Panc1 (cell line): ENCODE measurements around the gene CHMP4A. TPM values are rescaled to one million over a fixed set of nuclear protein-coding genes. Genes with fewer than 3 reads are reported as not detected.

Source experiments
- ATAC-seq: fragments of 200-7000 bp; cut with Tn5 transposase; 2 replicates; pipeline ENCODE4 v1.9.1; 2020; ENCODE audit warnings: mild to moderate bottlenecking, moderate library complexity
- BruUV-seq: library from RNA; stranded (reverse); fragments of 400-500 nt; replicated peaks from 2 replicates; lab custom pipeline; 2021; lab: Mats Ljungman, UMichigan
- CTCF ChIA-PET: fragments of 300-600 bp; sonication (Branson Sonifier 250); formaldehyde crosslinking; loops from one replicate; lab custom pipeline; 2022; ENCODE audit warnings: antibody characterized with exemption; lab: Charles Lee
- POLR2A ChIA-PET: fragments of 300-600 bp; sonication (Branson Sonifier 250); formaldehyde crosslinking; loops from one replicate; lab custom pipeline; 2022; ENCODE audit warnings: antibody characterized with exemption; lab: Charles Lee
- DNase-seq: peaks from one replicate; pipeline ENCODE4 v3.0.0-alpha.2; 2010; ENCODE audit warnings: low read depth, low spot score
- H3K27ac ChIP-seq: 2 replicates; pipeline ENCODE4 v1.5.1; 2011; ENCODE audit warnings: mild to moderate bottlenecking, low read length, inconsistent platforms
- H3K27me3 ChIP-seq: fragments of 200-500 bp; sonication (Bioruptor generic); 2 replicates; pipeline ENCODE4 v1.6.0; 2014; ENCODE audit warnings: low read length, inconsistent platforms; ENCODE audit not compliant: control insufficient read depth, insufficient read depth
- H3K36me3 ChIP-seq: fragments of 200-500 bp; sonication (Bioruptor generic); 2 replicates; pipeline ENCODE4 v1.5.1; 2014; ENCODE audit warnings: inconsistent platforms, mild to moderate bottlenecking, low read length, moderate library complexity; ENCODE audit not compliant: control insufficient read depth, insufficient read depth
- H3K4me1 ChIP-seq: 2 replicates; pipeline ENCODE4 v1.5.1; 2011; ENCODE audit warnings: inconsistent platforms, mild to moderate bottlenecking, low read length, moderate library complexity; ENCODE audit not compliant: control insufficient read depth, insufficient read depth
- H3K4me3 ChIP-seq, 2 experiments: 2 replicates each; pipeline ENCODE4 v1.5.1; 2011 to 2012; ENCODE audit warnings: low read depth in 2 of 2, low read length in 2 of 2, mild to moderate bottlenecking in 2 of 2, inconsistent platforms in 1 of 2, moderate library complexity in 1 of 2
- H3K9me3 ChIP-seq: fragments of 200-500 bp; sonication (Bioruptor generic); 2 replicates; pipeline ENCODE4 v1.5.1; 2014; ENCODE audit warnings: low read depth, mild to moderate bottlenecking, inconsistent platforms, low read length, moderate library complexity; ENCODE audit not compliant: control insufficient read depth, insufficient read depth
- POLR2AphosphoS5 ChIP-seq: IDR thresholded peaks from 2 replicates; pipeline ENCODE4 v1.6.1; 2012; ENCODE audit warnings: mild to moderate bottlenecking, low read depth, low read length, moderate library complexity
- REST ChIP-seq, 2 experiments: IDR thresholded peaks; 2 replicates each; pipeline ENCODE4 v1.6.1; 2011 to 2012; ENCODE audit warnings: low read depth in 2 of 2, control low read depth in 1 of 2, low read length in 1 of 2, mild to moderate bottlenecking in 1 of 2, moderate library complexity in 1 of 2; ENCODE audit not compliant: insufficient read depth in 1 of 2
- SIN3A ChIP-seq: IDR thresholded peaks from 2 replicates; pipeline ENCODE4 v1.6.1; 2012; ENCODE audit warnings: low read depth, mild to moderate bottlenecking, low read length, moderate library complexity, borderline replicate concordance; ENCODE audit not compliant: insufficient read depth
- TCF7L2 ChIP-seq: IDR thresholded peaks from 2 replicates; pipeline ENCODE4 v1.6.1; 2011; ENCODE audit warnings: mild to moderate bottlenecking, low read depth, low read length, inconsistent platforms
- in situ Hi-C: cut with HindIII; loops from 2 replicates; pipeline ENCODE4 v1.10.0; 2016; ENCODE audit warnings: low sequenced_read_pairs, low pct_unique_long_range_greater_than_20kb
- intact Hi-C: fragments of 100-400 bp; cut with micrococcal nuclease; formaldehyde crosslinking; loops from one replicate; pipeline ENCODE4 v1.10.0; 2022; ENCODE audit not compliant: unreplicated experiment
- total RNA-seq: library from RNA; stranded (reverse); gene quantifications from one replicate; pipeline ENCODE4 v1.2.1, GENCODE V29; 2021; ENCODE audit not compliant: unreplicated experiment
- TF ChIP-seq, protein P1 (sequence below): fragments of 450-650 bp; IDR thresholded peaks from 2 replicates; pipeline ENCODE4 v1.5.1; 2017; ENCODE audit warnings: mild to moderate bottlenecking

CHMP4A gene
- total RNA-seq, 1 experiment from 2014 or later, result 42.4 TPM

GRCh38 chr14:24171422-24172260 lies 41.6 kb downstream of the CHMP4A start, which contains the start of gene REC8:
Gene REC8 (plus strand): TSS chr14:24172080. CDS start chr14:24172553, 473 bp downstream.
- no peaks in the 10 kb centered on the region for H3K9me3 ChIP-seq
- no peak within 1 kb of the TSS for H3K27ac ChIP-seq
- no peaks in the 10 kb centered on the region for H3K4me1 ChIP-seq
- peak within 1 kb of the TSS in 1 of 2 experiments; percentile 16; a peak in 1 of 4 replicates for H3K4me3 ChIP-seq
- CTCF ChIA-PET, result no interaction called here
- TF ChIP-seq POLR2AphosphoS5 (no peak), TCF7L2 (no peak), SIN3A (no peak), REST (IDR thresholded peaks at IDR 0.05; ENCODE audit: insufficient read depth in 1 of 2, low read depth in 2 of 2, low read length in 1 of 2) (no peak)
- TF ChIP-seq, protein P1, sequence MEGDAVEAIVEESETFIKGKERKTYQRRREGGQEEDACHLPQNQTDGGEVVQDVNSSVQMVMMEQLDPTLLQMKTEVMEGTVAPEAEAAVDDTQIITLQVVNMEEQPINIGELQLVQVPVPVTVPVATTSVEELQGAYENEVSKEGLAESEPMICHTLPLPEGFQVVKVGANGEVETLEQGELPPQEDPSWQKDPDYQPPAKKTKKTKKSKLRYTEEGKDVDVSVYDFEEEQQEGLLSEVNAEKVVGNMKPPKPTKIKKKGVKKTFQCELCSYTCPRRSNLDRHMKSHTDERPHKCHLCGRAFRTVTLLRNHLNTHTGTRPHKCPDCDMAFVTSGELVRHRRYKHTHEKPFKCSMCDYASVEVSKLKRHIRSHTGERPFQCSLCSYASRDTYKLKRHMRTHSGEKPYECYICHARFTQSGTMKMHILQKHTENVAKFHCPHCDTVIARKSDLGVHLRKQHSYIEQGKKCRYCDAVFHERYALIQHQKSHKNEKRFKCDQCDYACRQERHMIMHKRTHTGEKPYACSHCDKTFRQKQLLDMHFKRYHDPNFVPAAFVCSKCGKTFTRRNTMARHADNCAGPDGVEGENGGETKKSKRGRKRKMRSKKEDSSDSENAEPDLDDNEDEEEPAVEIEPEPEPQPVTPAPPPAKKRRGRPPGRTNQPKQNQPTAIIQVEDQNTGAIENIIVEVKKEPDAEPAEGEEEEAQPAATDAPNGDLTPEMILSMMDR, result no peak
- in situ Hi-C loops (no loop called here), intact Hi-C loops (no loop called here)
- DNase-seq (no peak), ATAC-seq (no peak)
- H3K36me3 ChIP-seq, result no peaks in the 10 kb centered on the region
- H3K27me3 ChIP-seq, result no peaks in the 10 kb centered on the region
- BruUV-seq, result no TSS peak
- POLR2A ChIA-PET, result no interaction called here

GRCh38 chr14:24167469-24168114 lies 45.7 kb downstream of the CHMP4A start:
- Histone ChIP-seq H3K4me1 (no peaks in the 10 kb centered on the region), H3K9me3 (no peaks in the 10 kb centered on the region), H3K27ac (no peak overlapping the region), H3K27me3 (no peaks in the 10 kb centered on the region), H3K4me3 (no peak overlapping the region), H3K36me3 (no peaks in the 10 kb centered on the region; the same call in none of the 2 replicates)
- CTCF ChIA-PET, result no interaction called here
- DNase-seq (no peak), ATAC-seq (no peak)
- intact Hi-C loops (no loop called here), in situ Hi-C loops (no loop called here)
- BruUV-seq, result no TSS peak
- POLR2A ChIA-PET, result no interaction called here
- TF ChIP-seq, protein P1, result no peak
- no peak for TF ChIP-seq SIN3A
- TF ChIP-seq REST (IDR thresholded peaks at IDR 0.05; ENCODE audit: insufficient read depth in 1 of 2, low read depth in 2 of 2, low read length in 1 of 2), result no peak
- no peak for TF ChIP-seq POLR2AphosphoS5
- TF ChIP-seq TCF7L2, result no peak
